Spleen (tissue), 11 donors: Measurements from ENCODE around the gene IFNA5. TPM values are rescaled to one million over a fixed set of nuclear protein-coding genes. Genes with fewer than 3 reads are reported as not detected.

Source experiments
- DNase-seq: peaks from one replicate; pipeline ENCODE4 v3.0.0-alpha.2; 2020
- H3K27ac ChIP-seq, 8 donors: fragments of 200-600 bp; sonication (generic) in 7 of 8; 1 replicate in 4 of 8; 2 replicates in 4 of 8; pipeline versions ENCODE4 v1.5.0 to v1.8.0; 2016 to 2021; ENCODE audit warnings: inconsistent platforms in 4 of 8, mild to moderate bottlenecking in 4 of 8, moderate library complexity in 1 of 8
- H3K27me3 ChIP-seq, 7 donors: fragments of 200-600 bp; sonication (generic) in 6 of 7; replicated peaks in 1 of 7; 1 replicate in 4 of 7; 2 replicates in 3 of 7; pipeline versions ENCODE4 v1.5.0 to v1.8.0; 2016 to 2021; ENCODE audit warnings: inconsistent platforms in 3 of 7, mild to moderate bottlenecking in 1 of 7
- H3K36me3 ChIP-seq, 6 donors: fragments of 200-600 bp; sonication (generic) in 5 of 6; 1 replicate in 4 of 6; 2 replicates in 2 of 6; pipeline versions ENCODE4 v1.5.0 to v1.8.0; 2016 to 2021; ENCODE audit warnings: inconsistent platforms in 2 of 6
- H3K4me1 ChIP-seq, 6 donors: fragments of 200-600 bp; sonication (generic) in 5 of 6; 1 replicate in 3 of 6; 2 replicates in 3 of 6; pipeline versions ENCODE4 v1.5.0 to v1.8.0; 2016 to 2021; ENCODE audit warnings: inconsistent platforms in 3 of 6
- H3K4me3 ChIP-seq, 8 donors: fragments of 200-600 bp; sonication (generic) in 7 of 8; 1 replicate in 4 of 8; 2 replicates in 4 of 8; pipeline versions ENCODE4 v1.5.0 to v1.8.0; 2016 to 2021; ENCODE audit warnings: inconsistent platforms in 4 of 8, mild to moderate bottlenecking in 4 of 8, moderate library complexity in 2 of 8
- H3K9me3 ChIP-seq, 8 donors: fragments of 200-600 bp; sonication (generic) in 7 of 8; 1 replicate in 4 of 8; 2 replicates in 4 of 8; pipeline versions ENCODE4 v1.5.0 to v1.8.0; 2016 to 2021; ENCODE audit warnings: inconsistent platforms in 4 of 8
- POLR2A ChIP-seq, 3 donors: fragments of 450-650 bp; IDR thresholded peaks; one replicate each; pipeline ENCODE4 v1.5.1; 2017; ENCODE audit warnings: antibody characterized with exemption in 3 of 3, mild to moderate bottlenecking in 1 of 3
- POLR2AphosphoS5 ChIP-seq, 3 donors: sonication (generic); formaldehyde crosslinking; IDR thresholded peaks; one replicate each; pipeline ENCODE4 v1.5.1; 2017; ENCODE audit warnings: antibody characterized with exemption in 3 of 3
- WGBS, 5 donors: extraction: QIAGEN DNeasy Blood & Tissue Kit in 3 of 5; methylation state at CpG; one replicate each; pipeline versions ENCODE4 v1.1.5 to v1.1.7; 2013 to 2018; 5-methylcytosine and 5-hydroxymethylcytosine counted together
- intact Hi-C: fragments of 100-400 bp; cut with DNase I; formaldehyde crosslinking; loops from one replicate; pipeline ENCODE4 v1.15.0; 2023; ENCODE audit warnings: low total_unique reads
- polyA plus RNA-seq, 3 donors: library from polyadenylated mRNA; stranded (reverse); fragments of 200-250 nt; gene quantifications; one replicate each; pipeline ENCODE4 v1.2.1, GENCODE V29; 2013
- total RNA-seq, 7 donors: library from RNA; depleted of rRNA in 3 of 7; stranded (reverse); fragments of >200 nt in 3 of 7; fragmentation: NEBNext Ultra II Directional in 4 of 7; extraction: Animal tissue kit (Norgen Biotek cat#: 25700) in 4 of 7; gene quantifications; one replicate each; pipeline versions ENCODE4 v1.1.0 to v1.2.1, GENCODE V29; 2016 to 2021
- TF ChIP-seq, protein P1 (sequence below), 11 experiments: fragments of 200-600 bp in 7 of 11; fragments of 450-650 bp in 4 of 11; sonication (generic) in 4 of 11; IDR thresholded peaks in 8 of 11; conservative IDR thresholded peaks in 3 of 11; 1 replicate in 7 of 11; 2 replicates in 4 of 11; pipeline versions ENCODE4 v1.4.0 to v1.8.0; 2016 to 2021; ENCODE audit warnings: antibody characterized with exemption in 11 of 11, inconsistent platforms in 4 of 11, mild to moderate bottlenecking in 1 of 11
- donor health status: healthy with polysubstance abuse.
- donor health status: DM: no; HTN: no; CAD: no; lungs with moderate emphysema.
- donor health status: DM: no; HTN: no; CAD: no.
- donor health status: Bipolar disorder and iron deficiency.
- donor health status: healthy.
- donor health status: DM: no; HTN: no; CAD: no.
- donor health status: DM: yes; HTN: yes; CAD: no.

IFNA5 gene
- total and polyA plus RNA-seq, 10 donors = 1.2 TPM; not detected in 9

DNA sequence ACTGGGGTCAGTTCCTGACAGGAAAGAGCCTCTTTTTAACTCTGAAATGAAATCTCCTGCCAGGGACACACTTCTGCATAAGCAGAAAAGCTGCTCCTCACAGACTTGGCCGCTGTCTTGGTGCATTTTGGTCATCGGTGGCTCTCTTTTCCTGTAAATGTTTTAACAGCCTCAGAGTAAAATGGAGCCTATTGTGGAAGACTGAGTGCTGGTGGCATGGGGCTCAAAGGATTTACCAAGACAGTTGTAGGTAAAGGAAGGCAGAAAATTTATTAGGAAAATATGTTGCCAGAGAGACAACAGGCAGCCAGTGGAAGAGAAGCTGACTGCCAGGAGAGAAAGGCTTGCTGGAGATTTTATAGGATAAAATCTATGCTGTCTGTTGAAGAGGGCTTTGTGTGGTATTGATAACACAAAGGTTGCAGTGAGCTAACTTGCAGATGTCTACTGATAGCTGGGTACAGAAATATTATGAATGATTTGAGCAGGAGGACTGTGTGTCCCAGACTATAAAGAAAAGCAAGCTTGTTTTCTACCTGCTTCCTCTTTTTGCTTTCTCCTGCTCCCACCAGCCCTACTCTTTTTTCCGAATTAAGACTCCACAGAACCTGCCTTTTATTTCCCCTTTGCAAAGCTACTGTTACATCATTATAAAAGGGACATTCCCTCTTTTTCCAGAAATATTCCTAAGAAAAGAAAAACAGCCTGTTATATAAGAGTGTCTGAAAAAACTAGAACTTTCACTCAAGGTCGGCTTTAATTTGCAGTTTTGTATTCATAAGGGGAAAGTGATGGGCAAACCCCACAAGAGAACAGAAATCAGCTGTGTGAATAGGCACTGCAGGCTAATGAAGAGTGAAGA, 37.4 kb downstream of the IFNA5 start:
- Histone ChIP-seq H3K27me3 (peaks cover 0 to 12% (median 0%) of the 10 kb centered on the region in 7 donors), H3K9me3 (peaks cover 0 to 4% (median 1%) of the 10 kb centered on the region in 8 donors), H3K4me3 (no peak overlapping the region), H3K36me3 (no peaks in the 10 kb centered on the region), H3K4me1 (peaks cover 0 to 12% (median 10%) of the 10 kb centered on the region in 6 donors), H3K27ac (no peak overlapping the region)
- TF ChIP-seq POLR2A (IDR thresholded peaks at IDR 0.05) (no peak), POLR2AphosphoS5 (IDR thresholded peaks at IDR 0.05) (no peak)
- TF ChIP-seq, protein P1, sequence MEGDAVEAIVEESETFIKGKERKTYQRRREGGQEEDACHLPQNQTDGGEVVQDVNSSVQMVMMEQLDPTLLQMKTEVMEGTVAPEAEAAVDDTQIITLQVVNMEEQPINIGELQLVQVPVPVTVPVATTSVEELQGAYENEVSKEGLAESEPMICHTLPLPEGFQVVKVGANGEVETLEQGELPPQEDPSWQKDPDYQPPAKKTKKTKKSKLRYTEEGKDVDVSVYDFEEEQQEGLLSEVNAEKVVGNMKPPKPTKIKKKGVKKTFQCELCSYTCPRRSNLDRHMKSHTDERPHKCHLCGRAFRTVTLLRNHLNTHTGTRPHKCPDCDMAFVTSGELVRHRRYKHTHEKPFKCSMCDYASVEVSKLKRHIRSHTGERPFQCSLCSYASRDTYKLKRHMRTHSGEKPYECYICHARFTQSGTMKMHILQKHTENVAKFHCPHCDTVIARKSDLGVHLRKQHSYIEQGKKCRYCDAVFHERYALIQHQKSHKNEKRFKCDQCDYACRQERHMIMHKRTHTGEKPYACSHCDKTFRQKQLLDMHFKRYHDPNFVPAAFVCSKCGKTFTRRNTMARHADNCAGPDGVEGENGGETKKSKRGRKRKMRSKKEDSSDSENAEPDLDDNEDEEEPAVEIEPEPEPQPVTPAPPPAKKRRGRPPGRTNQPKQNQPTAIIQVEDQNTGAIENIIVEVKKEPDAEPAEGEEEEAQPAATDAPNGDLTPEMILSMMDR (IDR thresholded peaks at IDR 0.05 in 8 of 11, conservative IDR thresholded peaks at IDR 0.05 in 3 of 11) = no peak
- intact Hi-C loops = no loop called here
- 23 to 30% (median 27%) methylated on average over 4 of the region's 4 CpGs for WGBS, 5 donors
- no peak for DNase-seq

DNA sequence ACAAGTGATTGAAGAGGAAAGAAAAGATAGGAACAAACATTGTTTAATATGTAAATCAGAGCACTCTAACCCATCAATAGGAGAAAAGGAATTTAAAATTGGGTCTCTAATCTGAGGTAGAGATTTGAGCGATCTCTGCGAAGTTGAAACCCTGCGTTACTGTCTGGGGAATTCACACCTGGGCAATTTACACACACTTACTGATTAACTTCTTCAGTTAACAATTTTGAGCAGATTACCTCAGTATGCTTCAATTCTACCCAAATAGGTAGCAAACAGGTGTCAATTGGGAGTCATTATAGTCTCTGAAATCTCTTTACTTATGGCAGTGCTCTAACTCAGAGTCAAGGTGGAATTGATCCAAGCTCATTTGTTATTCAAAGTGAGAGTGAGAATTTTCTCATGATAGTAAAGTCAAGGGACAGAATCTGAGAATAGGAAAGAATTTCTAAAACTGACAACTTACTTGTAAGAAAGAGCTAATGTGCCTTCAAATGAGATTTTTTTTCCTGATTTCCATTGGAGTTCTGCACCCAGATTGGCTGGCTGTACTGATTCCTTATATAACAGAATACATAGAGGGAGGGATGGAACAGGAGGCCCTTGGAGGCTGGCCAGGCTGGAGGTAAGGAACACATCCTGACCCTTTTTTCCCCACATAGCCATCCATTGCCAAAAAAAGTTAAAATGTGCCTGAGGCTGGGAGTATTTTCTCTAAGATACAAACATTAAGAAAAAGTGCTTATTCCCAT, 38.2 kb downstream of the IFNA5 start:
- 50 to 87% (median 65%) methylated on average over 3 of the region's 3 CpGs for WGBS, 5 donors
- Histone ChIP-seq H3K36me3 (no peaks in the 10 kb centered on the region), H3K27ac (no peak overlapping the region), H3K9me3 (peaks cover 0 to 4% (median 0%) of the 10 kb centered on the region in 8 donors), H3K4me1 (peaks cover 0 to 12% (median 10%) of the 10 kb centered on the region in 6 donors), H3K27me3 (peaks cover 0 to 6% (median 0%) of the 10 kb centered on the region in 7 donors), H3K4me3 (no peak overlapping the region)
- DNase-seq = no peak
- TF ChIP-seq, protein P1 (IDR thresholded peaks at IDR 0.05 in 8 of 11, conservative IDR thresholded peaks at IDR 0.05 in 3 of 11) = no peak
- TF ChIP-seq POLR2A (IDR thresholded peaks at IDR 0.05) = no peak
- no peak for TF ChIP-seq POLR2AphosphoS5 (IDR thresholded peaks at IDR 0.05)
- intact Hi-C loops = no loop called here

- no peak for DNase-seq
- TF ChIP-seq, protein P1 (IDR thresholded peaks at IDR 0.05 in 8 of 11, conservative IDR thresholded peaks at IDR 0.05 in 3 of 11) = no peak
- TF ChIP-seq POLR2AphosphoS5 (IDR thresholded peaks at IDR 0.05) = no peak
- no peak for TF ChIP-seq POLR2A (IDR thresholded peaks at IDR 0.05)
- Histone ChIP-seq H3K27me3 (peaks cover 0 to 6% (median 0%) of the 10 kb centered on the region in 7 donors), H3K4me3 (no peak overlapping the region), H3K27ac (no peak overlapping the region), H3K36me3 (no peaks in the 10 kb centered on the region), H3K9me3 (peaks cover 0 to 2% (median 0%) of the 10 kb centered on the region in 8 donors), H3K4me1 (peaks cover 0 to 12% (median 10%) of the 10 kb centered on the region in 6 donors)
- intact Hi-C loops = no loop called here
- 40 to 60% (median 55%) methylated on average over 1 of the region's 1 CpG for WGBS, 5 donors
These were observed 39.5 kb downstream of the IFNA5 start for GRCh38 chr9:21265421-21266189.
